NCI-H1694 (cell line): Measurements from ENCODE around the gene C17orf67.

Experiments
- DNase-seq: peaks from one replicate; lab custom pipeline; 2025; lab: John Stamatoyannopoulos, UW

The C17orf67 gene

GRCh38 chr17:56833809-56834379 lies at the start of gene C17orf67, which contains the start of gene DGKE:
C17orf67 (minus strand) TSS chr17:56833920; CDS start chr17:56815810, 18,110 bp downstream.
DGKE (plus strand) TSS chr17:56834151; CDS start chr17:56834796, 645 bp downstream.
- peak; percentile 91 for DNase-seq

GRCh38 chr17:56881685-56882295 lies 48.1 kb upstream of the C17orf67 start:
- DNase-seq: no peak

GRCh38 chr17:56880571-56880970 lies 46.9 kb upstream of the C17orf67 start:
- DNase-seq: no peak

- no peak for DNase-seq
Observed at GRCh38 chr17:56880133-56880532, 46.4 kb upstream of the C17orf67 start.

- no peak for DNase-seq
Observed at GRCh38 chr17:56879280-56879679, 45.6 kb upstream of the C17orf67 start.

GRCh38 chr17:56876766-56877179 lies 43.1 kb upstream of the C17orf67 start:
- DNase-seq: no peak

GRCh38 chr17:56870081-56870651 lies 36.4 kb upstream of the C17orf67 start:
- DNase-seq: no peak

GRCh38 chr17:56868716-56869115 lies 35.0 kb upstream of the C17orf67 start:
- DNase-seq: no peak

GRCh38 chr17:56867948-56868376 lies 34.2 kb upstream of the C17orf67 start:
- DNase-seq: no peak

GRCh38 chr17:56866496-56866895 lies 32.8 kb upstream of the C17orf67 start:
- no peak for DNase-seq

- DNase-seq: no peak
Observed at GRCh38 chr17:56866076-56866475, 32.4 kb upstream of the C17orf67 start.

GRCh38 chr17:56863974-56864373 lies 30.3 kb upstream of the C17orf67 start:
- no peak for DNase-seq

- DNase-seq: no peak
Observed at GRCh38 chr17:56861899-56862298, 28.2 kb upstream of the C17orf67 start.

GRCh38 chr17:56851008-56851407 lies 17.3 kb upstream of the C17orf67 start:
- DNase-seq: no peak

GRCh38 chr17:56850591-56850990 lies 16.9 kb upstream of the C17orf67 start:
- no peak for DNase-seq

- DNase-seq: no peak
Observed at GRCh38 chr17:56849131-56849530, 15.4 kb upstream of the C17orf67 start.

- DNase-seq: no peak
Observed at GRCh38 chr17:56847106-56847505, 13.4 kb upstream of the C17orf67 start.

GRCh38 chr17:56845934-56846333 lies 12.2 kb upstream of the C17orf67 start:
- DNase-seq: no peak

- no peak for DNase-seq
Observed at GRCh38 chr17:56842577-56842976, 8.9 kb upstream of the C17orf67 start.

- no peak for DNase-seq
Observed at GRCh38 chr17:56838687-56839086, 5.0 kb upstream of the C17orf67 start.

GRCh38 chr17:56835264-56835585 lies 1.5 kb upstream of the C17orf67 start:
- no peak for DNase-seq

- DNase-seq: no peak
Observed at GRCh38 chr17:56834380-56835263, 902 bp upstream of the C17orf67 start.
